ENCODE results near the gene DCST2. TPM values are rescaled to one million over a fixed set of nuclear protein-coding genes. Genes with fewer than 3 reads are reported as not detected.

Gene DCST2
- total and polyA plus RNA-seq, 10 of the 15 experiments (the other 5 are each of a cell fraction or from before 2014, with no cell fraction given): 0.33 to 0.41 (median 0.36) TPM; not detected in 7

DNA sequence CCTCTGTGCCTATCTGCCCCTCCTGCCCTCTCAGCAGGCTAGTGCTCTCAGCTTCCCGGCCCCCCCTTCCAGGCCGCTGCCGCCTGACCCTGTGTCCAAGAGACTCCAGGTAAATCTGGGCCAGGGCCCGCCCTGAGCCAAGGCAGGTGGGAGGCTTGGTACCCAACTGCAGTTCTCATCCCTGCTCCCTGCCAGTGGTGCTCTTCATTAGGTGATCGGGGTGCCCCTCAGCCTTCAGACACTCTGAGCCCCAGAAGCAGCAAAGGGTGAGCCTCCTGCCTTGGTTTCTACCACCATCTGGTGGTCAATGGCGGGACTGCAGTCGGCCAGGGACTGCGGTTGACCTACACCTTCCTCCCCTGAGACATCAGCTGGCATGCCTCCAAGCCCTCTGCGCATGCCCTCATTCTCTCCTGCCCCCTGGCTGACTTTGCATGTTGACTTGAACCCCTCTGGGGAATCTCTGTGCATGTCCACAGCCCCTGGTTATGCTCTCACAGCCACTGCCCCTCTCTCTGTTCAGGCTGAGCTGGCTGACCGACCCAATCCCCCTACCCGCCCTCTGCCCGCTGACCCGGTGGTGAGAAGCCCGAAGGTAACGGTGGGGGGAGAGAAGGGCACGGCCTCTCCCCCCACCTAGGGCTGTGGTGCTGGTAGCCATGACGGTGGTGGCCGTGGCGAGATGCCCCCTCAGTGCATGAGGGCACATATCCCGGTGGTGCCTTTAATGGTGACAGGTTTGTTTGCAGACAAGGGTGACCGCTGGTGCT lies 28.0 kb upstream of the DCST2 start:
- in situ Hi-C loops (cut with MboI) (loop anchor here (5.0 kb wide), 1 partner anchor 499 kb away; no protein-coding TSS in a partner anchor), intact Hi-C loops (cut with micrococcal nuclease; ENCODE audit: unreplicated experiment) (loop anchor here (1.0 to 5.0 kb wide), 6 partner anchors 16 to 503 kb away; partner anchors contain the start of genes CKS1B, SHC1 and UBE2Q1)
- Histone ChIP-seq H3K4me2 (ENCODE audit: control insufficient read depth, insufficient read depth) (peak overlapping the region; percentile 69), H3K9ac (ENCODE audit: control insufficient read depth, insufficient read depth, low read length) (no peak overlapping the region), H3K4me1 (ENCODE audit: control insufficient read depth, insufficient read depth, low read length) (peaks cover 16% of the 10 kb centered on the region), H3K27ac (ENCODE audit: control insufficient read depth, insufficient read depth) (no peak overlapping the region), H3K9me3 (replicated peaks; ENCODE audit: control insufficient read depth, insufficient read depth, low read length) (no peaks in the 10 kb centered on the region), H3K27me3 (replicated peaks in 1 of 2; ENCODE audit: control insufficient read depth in 2 of 2, insufficient read depth in 2 of 2, low read length in 1 of 2) (no peaks in the 10 kb centered on the region), H4K20me1 (ENCODE audit: control insufficient read depth, insufficient read depth) (no peaks in the 10 kb centered on the region), H2AFZ (ENCODE audit: control insufficient read depth, low read depth, low read length) (peak overlapping the region; percentile 79), H3K4me3 (no peak overlapping the region; the same call in 1 of the 2 replicates), H3K79me2 (ENCODE audit: control insufficient read depth, insufficient read depth, low read length) (no peaks in the 10 kb centered on the region), H3K36me3 (ENCODE audit: control insufficient read depth in 2 of 2, insufficient read depth in 2 of 2, low read length in 1 of 2) (no peaks in the 10 kb centered on the region)
- SMC1A ChIA-PET (ENCODE audit: uncharacterized antibody, unreplicated experiment): interaction anchor here (0.6 to 3.5 kb wide), 22 partner anchors 8 to 502 kb away, joined by 3 to 15 read pairs (median 4); partner anchors contain the start of genes ADAM15, FLAD1 and PBXIP1
- peak; percentile 99 for FAIRE-seq
- WGBS (ENCODE audit: insufficient coverage, insufficient replicate concordance, low lambda C conversion rate, missing lambda C conversion rate): 21% methylated on average over 20 of the region's 21 CpGs
- CTCF ChIA-PET: interaction anchor here (0.5 to 15.5 kb wide), 52 partner anchors 9 to 582 kb away, joined by 3 to 195 read pairs (median 4); partner anchors contain the start of genes ADAM15, CKS1B, EFNA3 and FLAD1
- ATAC-seq: peak; percentile 71
- RAD21 ChIA-PET (ENCODE audit: unreplicated experiment): interaction anchor here (0.5 to 2.7 kb wide), 20 partner anchors 10 to 581 kb away, joined by 3 to 22 read pairs (median 4); partner anchors contain the start of genes ADAM15, FLAD1, KRTCAP2 and PBXIP1
- DNase-seq (ENCODE audit: low read depth, low spot score): peak; percentile 96
- POLR2A ChIA-PET: interaction anchor here (0.7 to 1.3 kb wide), 3 partner anchors 13 to 125 kb away, joined by 3 read pairs; partner anchors contain the start of gene PMVK
- no TSS peak for BruUV-seq (replicated peaks)
- TF ChIP-seq CHD1 (IDR thresholded peaks at IDR 0.05; ENCODE audit: low read depth, low read length): no peak
- TF ChIP-seq PAX8 (IDR thresholded peaks at IDR 0.05): no peak
- TF ChIP-seq, protein P1, sequence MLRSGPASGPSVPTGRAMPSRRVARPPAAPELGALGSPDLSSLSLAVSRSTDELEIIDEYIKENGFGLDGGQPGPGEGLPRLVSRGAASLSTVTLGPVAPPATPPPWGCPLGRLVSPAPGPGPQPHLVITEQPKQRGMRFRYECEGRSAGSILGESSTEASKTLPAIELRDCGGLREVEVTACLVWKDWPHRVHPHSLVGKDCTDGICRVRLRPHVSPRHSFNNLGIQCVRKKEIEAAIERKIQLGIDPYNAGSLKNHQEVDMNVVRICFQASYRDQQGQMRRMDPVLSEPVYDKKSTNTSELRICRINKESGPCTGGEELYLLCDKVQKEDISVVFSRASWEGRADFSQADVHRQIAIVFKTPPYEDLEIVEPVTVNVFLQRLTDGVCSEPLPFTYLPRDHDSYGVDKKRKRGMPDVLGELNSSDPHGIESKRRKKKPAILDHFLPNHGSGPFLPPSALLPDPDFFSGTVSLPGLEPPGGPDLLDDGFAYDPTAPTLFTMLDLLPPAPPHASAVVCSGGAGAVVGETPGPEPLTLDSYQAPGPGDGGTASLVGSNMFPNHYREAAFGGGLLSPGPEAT (IDR thresholded peaks at IDR 0.05; ENCODE audit: low read depth): peak; percentile 14; the same call in 1 of the 2 replicates
- TF ChIP-seq NR2C2 (IDR thresholded peaks at IDR 0.05; ENCODE audit: borderline replicate concordance, control insufficient read depth, insufficient read length, low read depth): no peak
- TF ChIP-seq ATF7 (IDR thresholded peaks at IDR 0.05; ENCODE audit: low read depth): no peak
- no peak for TF ChIP-seq SUPT20H (IDR thresholded peaks at IDR 0.05; ENCODE audit: borderline replicate concordance, control insufficient read depth, low read depth, low read length)
- 0 out of 2 replicates have a peak, but pooled peaks have one; percentile 25 for TF ChIP-seq PAX5 (IDR thresholded peaks at IDR 0.05; ENCODE audit: borderline replicate concordance, low read depth, low read length)
- TF ChIP-seq, protein P2, sequence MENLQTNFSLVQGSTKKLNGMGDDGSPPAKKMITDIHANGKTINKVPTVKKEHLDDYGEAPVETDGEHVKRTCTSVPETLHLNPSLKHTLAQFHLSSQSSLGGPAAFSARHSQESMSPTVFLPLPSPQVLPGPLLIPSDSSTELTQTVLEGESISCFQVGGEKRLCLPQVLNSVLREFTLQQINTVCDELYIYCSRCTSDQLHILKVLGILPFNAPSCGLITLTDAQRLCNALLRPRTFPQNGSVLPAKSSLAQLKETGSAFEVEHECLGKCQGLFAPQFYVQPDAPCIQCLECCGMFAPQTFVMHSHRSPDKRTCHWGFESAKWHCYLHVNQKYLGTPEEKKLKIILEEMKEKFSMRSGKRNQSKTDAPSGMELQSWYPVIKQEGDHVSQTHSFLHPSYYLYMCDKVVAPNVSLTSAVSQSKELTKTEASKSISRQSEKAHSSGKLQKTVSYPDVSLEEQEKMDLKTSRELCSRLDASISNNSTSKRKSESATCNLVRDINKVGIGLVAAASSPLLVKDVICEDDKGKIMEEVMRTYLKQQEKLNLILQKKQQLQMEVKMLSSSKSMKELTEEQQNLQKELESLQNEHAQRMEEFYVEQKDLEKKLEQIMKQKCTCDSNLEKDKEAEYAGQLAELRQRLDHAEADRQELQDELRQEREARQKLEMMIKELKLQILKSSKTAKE (IDR thresholded peaks at IDR 0.05; ENCODE audit: low read depth, poor library complexity, severe bottlenecking): peak; percentile 34
- TF ChIP-seq, protein P3, sequence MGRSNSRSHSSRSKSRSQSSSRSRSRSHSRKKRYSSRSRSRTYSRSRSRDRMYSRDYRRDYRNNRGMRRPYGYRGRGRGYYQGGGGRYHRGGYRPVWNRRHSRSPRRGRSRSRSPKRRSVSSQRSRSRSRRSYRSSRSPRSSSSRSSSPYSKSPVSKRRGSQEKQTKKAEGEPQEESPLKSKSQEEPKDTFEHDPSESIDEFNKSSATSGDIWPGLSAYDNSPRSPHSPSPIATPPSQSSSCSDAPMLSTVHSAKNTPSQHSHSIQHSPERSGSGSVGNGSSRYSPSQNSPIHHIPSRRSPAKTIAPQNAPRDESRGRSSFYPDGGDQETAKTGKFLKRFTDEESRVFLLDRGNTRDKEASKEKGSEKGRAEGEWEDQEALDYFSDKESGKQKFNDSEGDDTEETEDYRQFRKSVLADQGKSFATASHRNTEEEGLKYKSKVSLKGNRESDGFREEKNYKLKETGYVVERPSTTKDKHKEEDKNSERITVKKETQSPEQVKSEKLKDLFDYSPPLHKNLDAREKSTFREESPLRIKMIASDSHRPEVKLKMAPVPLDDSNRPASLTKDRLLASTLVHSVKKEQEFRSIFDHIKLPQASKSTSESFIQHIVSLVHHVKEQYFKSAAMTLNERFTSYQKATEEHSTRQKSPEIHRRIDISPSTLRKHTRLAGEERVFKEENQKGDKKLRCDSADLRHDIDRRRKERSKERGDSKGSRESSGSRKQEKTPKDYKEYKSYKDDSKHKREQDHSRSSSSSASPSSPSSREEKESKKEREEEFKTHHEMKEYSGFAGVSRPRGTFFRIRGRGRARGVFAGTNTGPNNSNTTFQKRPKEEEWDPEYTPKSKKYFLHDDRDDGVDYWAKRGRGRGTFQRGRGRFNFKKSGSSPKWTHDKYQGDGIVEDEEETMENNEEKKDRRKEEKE (IDR thresholded peaks at IDR 0.05): no peak
- TF ChIP-seq PML (IDR thresholded peaks at IDR 0.05; ENCODE audit: low read length): no peak
- 0 out of 4 replicates have a peak, but pooled peaks of 1 of the 2 experiments have one; percentile 6 for TF ChIP-seq IKZF2 (IDR thresholded peaks at IDR 0.05)
- no peak for TF ChIP-seq SREBF1 (IDR thresholded peaks at IDR 0.05; ENCODE audit: low read length)
- no peak for TF ChIP-seq ASH2L (IDR thresholded peaks at IDR 0.05; ENCODE audit: borderline replicate concordance, low read depth)
- no peak for TF ChIP-seq LARP7 (IDR thresholded peaks at IDR 0.05)
- TF ChIP-seq IKZF1 (conservative IDR thresholded peaks at IDR 0.05): 0 out of 2 replicates have a peak, but pooled peaks have one; percentile 21
- no peak for TF ChIP-seq CREM (IDR thresholded peaks at IDR 0.05; ENCODE audit: low read depth)
- TF ChIP-seq MYB (IDR thresholded peaks at IDR 0.05; ENCODE audit: borderline replicate concordance, low read depth, low read length): no peak
